AG20443 (cell line): Measurements from ENCODE around the gene CXCL11.
A peak's percentile ranks its signal among the peaks of the same experiment; 100 is the strongest.
"Not testable (repeated sequence)": the region's sequence is repeated elsewhere in the genome, so short reads cannot be mapped to it uniquely, and the experiment has no call there.

Source experiments
- DNase-seq: peaks from one replicate; pipeline ENCODE4 v3.0.0; 2012; ENCODE audit warnings: low spot score, mixed read lengths

Gene CXCL11

DNA sequence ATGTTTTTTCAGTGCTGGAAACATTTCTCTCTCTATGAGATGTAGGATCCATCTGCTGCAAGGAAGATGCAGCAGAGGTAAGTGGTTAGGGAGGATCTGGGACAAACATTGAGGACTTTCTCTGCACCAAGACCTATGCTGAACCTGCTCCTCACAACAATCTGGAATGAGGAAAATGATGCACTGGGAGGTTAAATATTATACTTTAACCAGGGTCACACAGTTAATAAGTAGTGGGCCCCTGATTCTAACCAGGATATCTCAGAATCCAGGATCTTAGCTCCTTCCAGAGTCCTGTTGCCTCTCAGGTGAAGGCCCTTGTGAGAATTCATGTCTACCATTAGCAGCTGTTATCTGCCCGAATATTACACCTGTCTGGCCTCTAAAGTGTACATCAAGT is 35.6 kb downstream of the CXCL11 start:
- DNase-seq, result no peak

- not testable (repeated sequence) for DNase-seq
These were observed 37.2 kb downstream of the CXCL11 start for GRCh38 chr4:75998525-75999147.

DNA sequence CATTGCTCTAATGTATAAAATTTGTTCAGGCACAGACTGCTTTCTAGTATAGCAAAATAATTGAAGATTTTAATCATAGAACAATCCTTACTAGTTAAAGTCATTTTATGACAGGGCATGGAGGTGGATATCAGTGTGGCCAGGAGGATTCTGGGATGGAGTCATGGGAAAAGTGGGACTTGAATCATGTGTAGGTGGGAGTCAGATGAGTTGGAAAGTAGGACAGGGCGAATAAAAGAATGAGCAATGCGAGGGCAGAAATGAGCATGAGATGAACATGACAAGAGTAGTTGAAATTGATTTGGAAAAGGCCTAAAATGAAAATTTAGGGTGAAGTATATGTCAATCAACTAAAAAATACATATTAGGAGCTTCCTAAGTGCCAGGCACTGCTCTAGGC is 37.9 kb downstream of the CXCL11 start:
- DNase-seq, result no peak

- no peak for DNase-seq
These were observed 38.8 kb downstream of the CXCL11 start for GRCh38 chr4:75997081-75997480.

- peak; percentile 53 for DNase-seq
These were observed 40.1 kb downstream of the CXCL11 start for GRCh38 chr4:75995727-75996126.

GRCh38 chr4:75992462-75992861 is 43.4 kb downstream of the CXCL11 start:
- DNase-seq, result no peak

DNA sequence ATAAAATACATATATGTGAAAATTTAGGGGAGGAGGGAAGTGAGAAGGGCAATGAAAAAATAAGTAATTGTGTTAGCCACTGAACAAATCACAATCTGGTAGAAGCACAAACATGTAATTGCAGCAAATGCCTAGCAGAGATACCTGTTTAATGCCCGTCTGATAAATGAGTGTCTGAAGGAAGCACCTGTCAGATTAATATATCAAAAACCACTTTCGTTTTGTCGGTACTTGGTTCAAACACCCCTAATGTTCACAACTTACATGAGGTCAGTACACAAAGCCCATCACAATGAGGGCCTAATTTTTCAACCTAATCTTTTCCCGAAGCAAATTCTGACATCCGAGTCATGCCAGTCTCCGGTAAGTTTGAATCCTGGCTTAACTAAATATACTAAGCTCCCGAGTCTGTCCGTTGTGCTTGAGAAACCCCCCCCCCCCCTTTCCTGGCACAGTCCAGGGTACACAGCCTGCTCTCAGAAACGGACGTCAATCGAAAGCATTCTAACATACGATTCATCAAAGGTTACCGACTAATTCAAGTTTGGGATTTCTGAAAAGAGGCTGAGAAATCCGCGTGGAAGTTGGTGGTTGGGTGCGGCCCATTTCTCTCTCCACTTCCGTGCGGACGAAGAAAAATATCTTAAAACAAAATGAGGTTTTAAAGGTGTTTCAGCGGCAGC is 45.9 kb downstream of the CXCL11 start:
- peak; percentile 13 for DNase-seq

- peak; percentile 84 for DNase-seq
These were observed 50.8 kb downstream of the CXCL11 start for GRCh38 chr4:75985116-75985515.
